Tibial nerve (tissue), 4 donors: ENCODE data around the gene ADORA1. TPM values are rescaled to one million over a fixed set of nuclear protein-coding genes. Genes with fewer than 3 reads are reported as not detected.
A peak's percentile ranks its signal among the peaks of the same experiment; 100 is the strongest.

Source experiments
- DNase-seq, 2 donors: peaks; one replicate each; pipeline ENCODE4 v3.0.0-alpha.2; 2019; ENCODE audit warnings: low spot score in 2 of 2
- H3K27ac ChIP-seq, 4 donors: fragments of 200-600 bp; sonication (generic) in 3 of 4; one replicate each; pipeline ENCODE4 v1.5.1; 2017 to 2019; ENCODE audit warnings: mild to moderate bottlenecking in 1 of 4
- H3K27me3 ChIP-seq, 2 donors: fragments of 200-600 bp; sonication (generic) in 1 of 2; one replicate each; pipeline versions ENCODE4 v1.5.1 to v1.6.0; 2017 to 2019
- H3K36me3 ChIP-seq, 3 donors: fragments of 200-600 bp; sonication (generic); one replicate each; pipeline ENCODE4 v1.5.1; 2018 to 2019
- H3K4me1 ChIP-seq, 4 donors: fragments of 200-600 bp; sonication (generic) in 3 of 4; one replicate each; pipeline ENCODE4 v1.5.1; 2017 to 2019
- H3K4me3 ChIP-seq, 4 donors: fragments of 200-600 bp; sonication (generic) in 3 of 4; one replicate each; pipeline ENCODE4 v1.5.1; 2017 to 2019; ENCODE audit warnings: mild to moderate bottlenecking in 1 of 4, moderate library complexity in 1 of 4
- H3K9me3 ChIP-seq, 4 donors: fragments of 200-600 bp; sonication (generic) in 3 of 4; one replicate each; pipeline ENCODE4 v1.5.1; 2017 to 2019
- CTCF ChIP-seq, 5 experiments: fragments of 200-600 bp in 3 of 5; fragments of 450-650 bp in 2 of 5; sonication (generic) in 3 of 5; IDR thresholded peaks; one replicate each; pipeline ENCODE4 v1.5.1; 2016 to 2019; ENCODE audit warnings: antibody characterized with exemption in 5 of 5, mild to moderate bottlenecking in 3 of 5, moderate library complexity in 2 of 5
- EP300 ChIP-seq, 2 donors: sonication (generic); formaldehyde crosslinking; IDR thresholded peaks; one replicate each; pipeline ENCODE4 v1.6.1; 2017; ENCODE audit warnings: antibody characterized with exemption in 2 of 2, mild to moderate bottlenecking in 1 of 2
- POLR2A ChIP-seq, 2 donors: fragments of 450-650 bp; IDR thresholded peaks; one replicate each; pipeline ENCODE4 v1.6.1; 2017; ENCODE audit warnings: antibody characterized with exemption in 2 of 2, mild to moderate bottlenecking in 2 of 2, moderate library complexity in 2 of 2
- WGBS, 2 donors: methylation state at CpG; one replicate each; pipeline ENCODE4 v1.1.5; 2018; 5-methylcytosine and 5-hydroxymethylcytosine counted together
- total RNA-seq, 4 donors: library from RNA; depleted of rRNA; stranded (reverse); fragments of >200 nt; gene quantifications; one replicate each; pipeline ENCODE4 v1.1.0, GENCODE V29; 2016

ADORA1 gene
- total RNA-seq, 4 donors from 2014 or later: 0.30 to 2.2 (median 0.96) TPM

GRCh38 chr1:203173566-203173965 is 46.0 kb downstream of the ADORA1 start:
- H3K9me3 ChIP-seq: no peaks in the 10 kb centered on the region
- TF ChIP-seq POLR2A (IDR thresholded peaks at IDR 0.05): no peak
- TF ChIP-seq CTCF (IDR thresholded peaks at IDR 0.05): no peak
- no peak for TF ChIP-seq EP300 (IDR thresholded peaks at IDR 0.05)
- DNase-seq: no peak
- no peaks in the 10 kb centered on the region for H3K27me3 ChIP-seq
- H3K4me1 ChIP-seq: no peaks in the 10 kb centered on the region
- no peak overlapping the region for H3K4me3 ChIP-seq
- WGBS, 2 donors: 84 to 90% methylated on average over 5 of the region's 5 CpGs
- no peak overlapping the region for H3K27ac ChIP-seq
- no peaks in the 10 kb centered on the region for H3K36me3 ChIP-seq

DNA sequence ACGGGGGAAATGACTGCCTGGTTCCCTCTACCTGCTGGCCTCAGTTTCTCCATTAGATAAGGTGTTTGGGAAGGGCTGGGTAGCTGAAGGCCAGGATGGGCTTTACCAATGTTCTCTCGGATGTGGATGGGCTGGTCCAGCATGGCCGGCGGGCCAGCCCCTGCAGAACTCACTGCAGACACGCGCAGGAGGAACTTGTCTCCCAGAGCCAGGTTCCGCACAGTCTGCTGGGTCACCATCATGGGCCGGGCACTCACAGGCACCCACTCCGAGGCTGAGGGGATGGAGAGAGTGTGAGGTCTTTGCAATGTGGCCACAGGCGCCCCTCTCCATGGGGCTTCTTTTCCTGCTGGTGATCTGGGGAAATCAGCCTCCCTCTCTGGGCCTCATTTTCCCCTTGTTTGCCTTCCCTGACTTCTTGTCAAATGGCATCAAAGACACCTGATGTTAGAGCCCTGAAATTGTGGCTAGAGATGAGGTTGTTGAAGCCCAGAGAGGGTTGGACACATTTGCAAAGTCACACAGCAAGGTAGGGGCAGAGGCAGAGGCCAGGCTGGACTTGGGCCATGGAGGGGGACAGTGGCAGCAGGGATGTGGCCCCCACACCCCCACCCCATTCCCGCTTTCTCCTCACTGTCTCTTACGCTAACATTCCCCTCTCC is 46.9 kb downstream of the ADORA1 start:
- H3K4me1 ChIP-seq: no peaks in the 10 kb centered on the region
- 93% methylated on average over 12 of the region's 12 CpGs for WGBS, 2 donors
- H3K36me3 ChIP-seq: no peaks in the 10 kb centered on the region
- H3K4me3 ChIP-seq: no peak overlapping the region
- no peak for DNase-seq
- no peaks in the 10 kb centered on the region for H3K27me3 ChIP-seq
- no peak for TF ChIP-seq CTCF (IDR thresholded peaks at IDR 0.05)
- TF ChIP-seq POLR2A (IDR thresholded peaks at IDR 0.05): no peak
- no peak for TF ChIP-seq EP300 (IDR thresholded peaks at IDR 0.05)
- no peaks in the 10 kb centered on the region for H3K9me3 ChIP-seq
- H3K27ac ChIP-seq: no peak overlapping the region

- no peak for TF ChIP-seq POLR2A (IDR thresholded peaks at IDR 0.05)
- no peak within 1 kb of the TSS for H3K27ac ChIP-seq
These were observed 47.8 kb downstream of the ADORA1 start, which contains the start of gene MYBPH for GRCh38 chr1:203175237-203175826. TSS of gene MYBPH (minus strand) at chr1:203175826. CDS start at chr1:203175755, 71 bp downstream.

GRCh38 chr1:203175827-203176241 is 48.3 kb downstream of the ADORA1 start:
- H3K4me1 ChIP-seq: no peaks in the 10 kb centered on the region
- 65 to 70% methylated on average over 8 to 9 of the region's 9 CpGs for WGBS, 2 donors
- no peaks in the 10 kb centered on the region for H3K27me3 ChIP-seq
- peak in 1 of 2 donors; percentile 23 for DNase-seq
- H3K36me3 ChIP-seq: no peaks in the 10 kb centered on the region
- H3K4me3 ChIP-seq: no peak overlapping the region
- no peaks in the 10 kb centered on the region for H3K9me3 ChIP-seq
- no peak for TF ChIP-seq CTCF (IDR thresholded peaks at IDR 0.05)
- TF ChIP-seq POLR2A (IDR thresholded peaks at IDR 0.05): no peak
- TF ChIP-seq EP300 (IDR thresholded peaks at IDR 0.05): no peak
- H3K27ac ChIP-seq: no peak overlapping the region

More at GRCh38 chr1:203175237-203175826, 47.8 kb downstream of the ADORA1 start, which contains the start of gene MYBPH:
- H3K36me3 ChIP-seq: no peaks in the 10 kb centered on the region
- DNase-seq: no peak
- H3K27me3 ChIP-seq: no peaks in the 10 kb centered on the region
- H3K4me1 ChIP-seq: no peaks in the 10 kb centered on the region
- H3K4me3 ChIP-seq: no peak within 1 kb of the TSS
- H3K9me3 ChIP-seq: no peaks in the 10 kb centered on the region
- WGBS, 2 donors: 64% methylated on average over 5 of the region's 5 CpGs; no CpG with 5 or more reads in 1 of the 2 donors

- 80 to 86% methylated on average over 9 of the region's 9 CpGs for WGBS, 2 donors
- Histone ChIP-seq H3K4me1 (no peaks in the 10 kb centered on the region), H3K36me3 (no peaks in the 10 kb centered on the region), H3K27me3 (no peaks in the 10 kb centered on the region), H3K9me3 (no peaks in the 10 kb centered on the region), H3K4me3 (no peak overlapping the region), H3K27ac (no peak overlapping the region)
- TF ChIP-seq EP300 (IDR thresholded peaks at IDR 0.05) (no peak), CTCF (IDR thresholded peaks at IDR 0.05) (no peak)
- no peak for DNase-seq
These were observed 48.9 kb downstream of the ADORA1 start for GRCh38 chr1:203176273-203177035.
